Prostate gland (tissue), 2 donors: Measurements from ENCODE around the gene CCDC127.

Source experiments
- CTCF ChIP-seq, 4 experiments: fragments of 200-600 bp in 2 of 4; fragments of 450-650 bp in 2 of 4; sonication (generic) in 2 of 4; IDR thresholded peaks; 1 replicate in 3 of 4; 2 replicates in 1 of 4; pipeline ENCODE4 v1.5.1; 2016 to 2019; ENCODE audit warnings: antibody characterized with exemption in 4 of 4, mild to moderate bottlenecking in 2 of 4, moderate library complexity in 2 of 4
- POLR2A ChIP-seq: fragments of 450-650 bp; IDR thresholded peaks from one replicate; pipeline ENCODE4 v1.6.1; 2016; ENCODE audit warnings: antibody characterized with exemption, mild to moderate bottlenecking

GRCh38 chr5:198516-199196, 19.3 kb downstream of the CCDC127 start:
- TF ChIP-seq CTCF (IDR thresholded peaks at IDR 0.05) (no peak), POLR2A (no peak)
